Epidermal melanocyte (primary cell): ENCODE data around the gene CSGALNACT2.

Source experiments
- DNase-seq: peaks from one replicate; pipeline ENCODE4 v3.0.0; 2011; ENCODE audit warnings: low spot score; ENCODE audit not compliant: insufficient read length

Gene CSGALNACT2

GRCh38 chr10:43111921-43112607, 26.2 kb upstream of the CSGALNACT2 start:
- DNase-seq, result no peak

GRCh38 chr10:43112608-43112961, 25.7 kb upstream of the CSGALNACT2 start:
- no peak for DNase-seq

- DNase-seq, result no peak
Observed at GRCh38 chr10:43113201-43114087, 24.8 kb upstream of the CSGALNACT2 start.

GRCh38 chr10:43114088-43114742, 24.0 kb upstream of the CSGALNACT2 start:
- no peak for DNase-seq

- DNase-seq, result no peak
Observed at GRCh38 chr10:43114743-43115611, 23.3 kb upstream of the CSGALNACT2 start.

- DNase-seq, result no peak
Observed at GRCh38 chr10:43115881-43116595, 22.2 kb upstream of the CSGALNACT2 start.

- no peak for DNase-seq
Observed at GRCh38 chr10:43116596-43116995, 21.6 kb upstream of the CSGALNACT2 start.

- DNase-seq, result no peak
Observed at GRCh38 chr10:43117031-43117776, 21.0 kb upstream of the CSGALNACT2 start.

- no peak for DNase-seq
Observed at GRCh38 chr10:43117777-43118583, 20.3 kb upstream of the CSGALNACT2 start.

GRCh38 chr10:43118631-43119415, 19.4 kb upstream of the CSGALNACT2 start:
- DNase-seq, result no peak

- no peak for DNase-seq
Observed at GRCh38 chr10:43119416-43120115, 18.7 kb upstream of the CSGALNACT2 start.

- DNase-seq, result no peak
Observed at GRCh38 chr10:43120116-43120928, 17.9 kb upstream of the CSGALNACT2 start.

GRCh38 chr10:43120929-43121314, 17.3 kb upstream of the CSGALNACT2 start:
- no peak for DNase-seq

- DNase-seq, result no peak
Observed at GRCh38 chr10:43121444-43121843, 16.8 kb upstream of the CSGALNACT2 start.

- DNase-seq, result no peak
Observed at GRCh38 chr10:43122096-43122495, 16.1 kb upstream of the CSGALNACT2 start.

GRCh38 chr10:43122826-43123225, 15.4 kb upstream of the CSGALNACT2 start:
- DNase-seq, result no peak
